GM18508 (cell line): ENCODE results near the gene HMGXB4.
"Not testable (repeated sequence)": the region's sequence is repeated elsewhere in the genome, so short reads cannot be mapped to it uniquely, and the experiment has no call there.

Source experiments
- ATAC-seq: cut with Tn5 transposase; IDR thresholded peaks from one replicate; pipeline ENCODE4 v1.9.1; 2021; ENCODE audit warnings: moderate number of reproducible peaks; ENCODE audit not compliant: insufficient read depth, unreplicated experiment

Gene HMGXB4, protein sequence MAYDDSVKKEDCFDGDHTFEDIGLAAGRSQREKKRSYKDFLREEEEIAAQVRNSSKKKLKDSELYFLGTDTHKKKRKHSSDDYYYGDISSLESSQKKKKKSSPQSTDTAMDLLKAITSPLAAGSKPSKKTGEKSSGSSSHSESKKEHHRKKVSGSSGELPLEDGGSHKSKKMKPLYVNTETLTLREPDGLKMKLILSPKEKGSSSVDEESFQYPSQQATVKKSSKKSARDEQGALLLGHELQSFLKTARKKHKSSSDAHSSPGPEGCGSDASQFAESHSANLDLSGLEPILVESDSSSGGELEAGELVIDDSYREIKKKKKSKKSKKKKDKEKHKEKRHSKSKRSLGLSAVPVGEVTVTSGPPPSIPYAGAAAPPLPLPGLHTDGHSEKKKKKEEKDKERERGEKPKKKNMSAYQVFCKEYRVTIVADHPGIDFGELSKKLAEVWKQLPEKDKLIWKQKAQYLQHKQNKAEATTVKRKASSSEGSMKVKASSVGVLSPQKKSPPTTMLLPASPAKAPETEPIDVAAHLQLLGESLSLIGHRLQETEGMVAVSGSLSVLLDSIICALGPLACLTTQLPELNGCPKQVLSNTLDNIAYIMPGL

DNA sequence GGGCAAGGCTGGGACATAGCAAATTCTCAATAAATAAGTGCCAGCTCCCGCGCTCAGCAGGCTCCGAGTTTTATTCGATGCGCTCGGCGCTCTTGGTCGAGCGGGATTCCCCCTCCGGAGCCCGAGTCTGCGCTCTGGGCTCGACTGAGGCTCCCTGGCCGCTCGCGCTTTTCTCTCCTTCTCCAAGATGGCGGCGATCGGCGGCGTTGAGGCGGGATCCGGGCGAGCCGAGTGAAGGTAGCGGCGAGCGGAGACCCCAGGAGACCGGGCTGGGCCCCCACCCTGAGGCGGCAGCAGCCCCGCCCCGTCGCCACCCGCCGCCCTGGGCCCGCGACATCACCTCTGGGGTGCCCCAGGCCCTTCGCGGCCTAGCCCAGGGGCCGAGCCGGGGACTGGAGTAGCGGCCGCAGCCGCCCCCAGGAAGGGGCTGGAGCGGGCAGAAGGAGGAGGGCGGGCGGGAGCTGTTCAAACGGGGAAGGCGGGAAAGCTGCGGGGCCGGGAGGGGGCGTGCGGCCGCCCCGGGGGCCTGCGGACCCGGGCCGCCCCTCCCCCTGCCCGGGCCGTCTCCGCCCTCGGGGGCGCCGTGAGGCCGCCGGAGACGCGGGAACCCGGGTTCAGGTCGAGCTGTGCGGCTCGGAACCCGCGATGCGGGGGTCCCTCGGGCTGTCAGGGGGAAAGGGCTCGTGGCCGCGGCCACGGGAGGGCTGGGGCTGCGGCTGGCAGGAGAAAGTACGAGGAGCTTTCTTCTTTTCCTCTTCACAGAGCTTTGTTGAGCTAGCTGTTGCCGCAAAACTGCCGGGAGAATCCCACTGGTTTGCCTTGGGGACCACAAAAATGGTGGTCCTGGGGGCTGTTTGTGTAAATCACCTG, at the start of gene HMGXB4:
Gene HMGXB4, plus strand, starts transcription at position 173 of the 870 bp plus-strand sequence. CDS start 4,898 bp downstream, outside the sequence.
- peak; percentile 65 for ATAC-seq

DNA sequence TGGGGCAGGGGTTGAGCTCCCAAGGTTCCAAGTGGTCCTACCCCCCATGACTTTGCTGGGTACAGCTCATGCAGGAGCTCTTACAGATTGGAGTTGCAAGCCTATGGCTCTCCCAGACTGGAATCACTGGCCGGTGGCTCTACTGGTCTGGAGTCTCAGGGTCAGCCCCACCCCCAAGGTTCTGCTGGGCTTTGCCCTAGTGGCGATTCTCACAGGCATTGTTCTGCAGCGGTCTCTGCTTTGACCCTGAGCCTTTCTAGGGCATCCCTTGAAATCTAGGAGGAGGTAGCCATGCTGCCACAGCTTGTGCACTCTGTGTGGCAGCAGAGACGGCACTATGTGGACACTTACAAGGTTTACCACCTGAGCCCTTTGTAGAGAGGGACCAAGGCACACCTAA, 49.3 kb upstream of the HMGXB4 start:
- no peak for ATAC-seq

DNA sequence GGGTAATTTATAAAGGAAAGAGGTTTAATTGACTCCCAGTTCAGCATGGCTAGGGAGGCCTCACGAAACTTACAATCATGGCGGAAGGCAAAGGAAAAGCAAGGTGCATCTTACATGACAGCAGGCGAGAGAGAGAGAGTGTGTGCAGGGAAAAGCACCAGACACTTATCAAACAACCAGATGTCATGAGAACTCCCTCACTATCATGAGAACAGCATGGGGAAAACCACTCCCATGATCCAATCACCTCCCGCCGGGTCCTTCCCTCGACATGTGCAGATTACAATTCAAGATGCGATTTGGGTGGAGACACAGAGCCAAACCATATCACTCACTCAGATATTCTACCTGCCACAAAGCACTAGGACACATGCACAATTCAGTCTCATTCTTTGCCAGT, 48.1 kb upstream of the HMGXB4 start:
- no peak for ATAC-seq

DNA sequence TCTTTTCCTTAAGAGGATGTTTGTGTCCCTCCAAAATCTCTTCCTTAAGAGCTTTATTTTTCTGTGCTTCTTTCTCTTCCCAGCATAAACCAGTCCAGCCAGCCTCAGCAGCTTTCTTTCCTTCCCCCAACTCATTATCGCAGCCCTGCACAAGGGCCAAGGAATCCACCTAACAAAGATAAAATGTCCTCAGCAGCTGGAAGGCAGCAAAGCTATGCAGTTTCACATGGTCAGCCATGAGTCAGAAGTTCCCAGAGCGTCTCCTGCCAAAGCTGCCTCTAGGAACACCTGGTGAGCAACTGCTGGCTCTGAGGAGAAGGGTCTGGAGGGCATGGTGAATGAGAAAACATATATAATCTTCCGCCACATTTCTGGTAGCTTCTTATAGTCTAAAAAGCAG, 45.3 kb upstream of the HMGXB4 start:
- ATAC-seq = no peak

DNA sequence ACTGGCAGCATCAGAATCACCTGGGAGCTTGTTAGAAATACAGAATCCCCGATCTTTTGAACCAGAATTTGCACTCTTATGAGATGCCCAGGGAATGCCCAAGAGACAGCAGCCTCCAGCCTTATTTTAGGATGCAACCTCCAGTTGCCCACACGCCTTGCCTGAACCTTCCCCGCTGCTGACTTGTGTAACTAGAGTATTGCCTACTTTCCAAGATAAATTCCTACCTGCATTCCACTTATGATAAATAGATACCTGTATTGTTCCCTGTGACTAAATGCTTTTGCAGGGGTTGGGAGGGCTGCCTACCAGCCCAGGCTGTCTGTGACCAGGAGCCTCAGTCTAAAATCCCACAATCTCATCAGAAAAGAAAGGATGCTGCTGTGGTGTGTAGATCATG, 44.3 kb upstream of the HMGXB4 start:
- no peak for ATAC-seq

DNA sequence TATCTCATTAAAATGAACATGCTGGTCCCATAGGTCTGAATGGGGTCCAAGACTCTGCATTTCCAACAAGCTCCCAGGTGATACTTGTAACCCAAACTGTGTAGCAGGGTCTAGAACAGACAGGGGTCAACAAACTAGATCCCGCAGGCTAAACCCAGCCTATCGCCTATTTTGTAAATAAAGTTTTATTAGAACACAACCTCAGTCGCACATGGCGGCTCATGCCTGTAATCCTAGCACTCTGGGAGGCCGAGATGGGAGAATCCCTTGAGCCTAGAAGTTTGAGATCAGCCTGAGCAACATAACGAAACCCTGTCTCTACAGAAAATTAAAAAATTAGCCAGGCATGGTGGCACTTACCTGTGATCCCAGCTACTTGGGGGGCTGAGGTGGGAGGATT, 42.3 kb upstream of the HMGXB4 start:
- ATAC-seq = no peak

DNA sequence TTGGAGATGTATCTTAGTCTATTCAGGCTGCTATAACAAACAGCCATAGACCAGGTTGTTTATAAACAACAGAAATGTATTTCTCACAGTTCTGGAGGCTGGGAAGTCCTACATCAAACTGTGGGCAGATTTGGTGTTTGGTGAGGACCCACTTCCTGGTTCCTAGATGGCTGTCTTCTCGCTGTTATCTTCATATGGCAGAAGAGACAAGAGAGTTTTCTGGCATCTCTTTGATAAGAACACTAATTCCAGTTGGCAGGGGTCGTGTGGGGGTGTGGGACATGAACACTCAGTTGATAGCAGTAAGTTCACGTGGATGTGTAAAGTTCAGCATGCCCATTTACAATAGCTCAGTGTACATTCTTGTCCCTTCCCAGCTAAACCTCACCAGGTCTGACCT, 41.3 kb upstream of the HMGXB4 start:
- ATAC-seq = no peak

DNA sequence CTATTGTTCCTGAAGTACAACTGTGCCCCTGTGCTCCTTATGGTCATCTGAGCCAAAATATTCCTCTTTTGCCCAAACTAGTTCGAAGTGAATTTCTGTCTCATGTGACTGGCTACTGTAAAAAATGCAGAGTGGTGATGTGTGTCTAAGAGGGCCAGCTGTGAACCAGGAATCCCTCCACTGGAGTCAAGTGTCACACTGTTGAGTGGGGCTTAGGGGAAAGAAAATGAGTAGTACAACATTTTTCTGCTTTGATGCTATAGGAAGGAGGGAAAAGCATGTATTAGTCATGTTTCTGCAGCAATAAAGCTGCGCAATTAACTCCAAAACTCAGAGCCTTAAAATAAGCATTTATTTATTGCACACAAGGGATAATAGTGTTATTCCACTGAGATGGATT, 39.8 kb upstream of the HMGXB4 start:
- no peak for ATAC-seq

DNA sequence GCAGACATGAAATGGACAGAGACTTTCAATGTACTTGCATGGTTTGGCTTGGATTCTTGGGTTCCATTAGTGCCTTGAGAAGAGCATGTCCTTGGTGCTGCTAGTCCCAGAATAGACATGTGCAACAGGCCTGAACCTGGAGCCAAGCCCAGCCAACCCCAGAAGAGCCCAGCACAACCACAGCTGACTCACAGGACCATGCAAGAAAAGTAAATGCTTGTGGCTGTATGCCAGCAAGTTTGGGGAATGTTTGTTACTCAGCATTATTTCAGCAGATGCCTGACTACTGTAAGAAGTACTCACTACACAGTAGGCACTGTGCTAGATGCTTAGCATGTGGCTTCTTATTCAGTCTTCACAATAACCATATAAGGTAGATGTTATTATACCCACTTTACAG, 39.2 kb upstream of the HMGXB4 start:
- ATAC-seq = no peak

DNA sequence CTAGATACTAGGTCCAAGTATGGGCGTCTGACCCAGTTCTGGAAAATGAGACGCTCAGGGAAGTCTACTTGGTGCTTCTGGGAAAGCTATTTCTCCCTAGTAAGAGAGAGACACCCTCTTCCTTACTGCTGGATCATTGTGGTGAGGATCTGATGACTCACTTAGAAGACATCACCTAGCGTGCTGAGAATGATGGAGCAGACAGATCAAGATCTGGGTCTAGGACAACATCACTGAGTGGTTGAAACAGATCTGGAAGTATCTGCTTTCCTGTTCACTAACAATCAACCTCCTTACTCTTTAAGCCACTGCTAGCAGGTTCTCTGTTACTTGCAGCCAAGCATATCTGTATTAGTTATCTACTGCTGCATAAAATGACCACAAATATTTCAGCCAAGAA, 38.3 kb upstream of the HMGXB4 start:
- ATAC-seq = no peak

DNA sequence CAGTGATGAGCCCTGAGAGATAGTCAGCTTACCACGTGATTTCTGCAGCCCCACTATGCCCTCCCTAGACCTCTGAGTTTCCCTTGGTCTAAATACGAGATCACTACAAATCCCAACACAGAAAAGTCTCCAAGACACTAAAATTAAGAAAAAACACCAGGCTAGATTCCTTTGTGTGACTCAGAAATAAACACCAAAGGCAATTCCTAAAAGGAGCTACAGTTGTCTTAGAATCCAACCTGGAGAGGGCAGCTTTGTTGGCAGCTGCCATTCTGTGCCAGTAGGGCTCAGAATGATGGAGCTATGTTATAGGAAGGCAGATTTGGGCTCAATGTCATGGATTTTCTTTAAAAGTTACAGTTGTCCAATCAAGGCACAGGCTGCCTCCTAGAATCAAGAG, 37.1 kb upstream of the HMGXB4 start:
- no peak for ATAC-seq

DNA sequence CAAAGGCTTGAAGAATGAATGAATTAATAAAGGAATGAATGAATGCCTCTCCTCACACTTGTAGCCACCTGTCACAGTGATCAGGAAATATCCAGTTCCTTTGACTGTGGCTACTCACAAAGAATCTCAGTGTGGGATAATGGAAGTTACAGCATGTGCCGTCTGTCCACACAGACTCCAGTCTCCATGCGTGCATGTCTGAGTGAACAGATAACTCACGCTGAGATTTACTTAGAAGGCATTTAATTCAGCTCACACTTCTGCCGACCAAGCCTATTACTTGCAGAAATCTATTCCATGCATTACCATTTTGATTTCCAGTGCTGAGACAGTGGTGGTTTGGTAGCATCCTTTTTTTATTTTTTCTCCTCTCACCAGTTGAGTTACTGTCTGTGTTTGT, 32.3 kb upstream of the HMGXB4 start:
- no peak for ATAC-seq

DNA sequence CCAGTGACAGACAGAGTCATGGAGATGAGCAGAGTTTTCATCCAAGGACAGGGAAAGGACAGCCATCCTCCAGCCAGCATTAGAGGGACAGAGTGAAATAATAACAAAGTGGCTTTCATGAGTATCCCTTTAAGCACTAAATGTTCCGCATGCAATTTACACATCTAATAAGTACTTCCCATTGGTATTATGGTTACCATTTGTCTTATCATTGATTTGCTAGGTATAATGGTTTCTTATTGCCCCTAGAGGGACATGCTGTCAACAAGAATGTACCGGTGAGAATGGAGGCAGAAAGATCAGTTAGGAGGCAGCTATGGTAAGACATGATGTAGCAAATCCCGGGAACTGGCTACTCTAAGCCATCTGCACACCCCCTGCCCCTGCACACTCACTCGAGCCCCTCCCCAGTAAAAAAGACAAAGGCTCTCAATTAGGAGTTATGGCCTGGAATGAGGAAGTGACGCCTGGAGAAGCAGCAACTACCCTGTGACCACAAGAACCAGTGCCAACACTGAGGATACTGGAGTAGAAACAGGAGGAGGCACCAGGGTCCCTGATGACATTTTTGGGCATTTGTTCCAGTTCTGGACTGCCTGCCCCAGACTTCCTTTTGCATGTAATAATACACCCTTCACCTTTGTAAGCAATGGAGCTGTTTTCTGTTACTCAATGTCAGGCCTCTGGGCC, 30.2 kb upstream of the HMGXB4 start:
- ATAC-seq = no peak

DNA sequence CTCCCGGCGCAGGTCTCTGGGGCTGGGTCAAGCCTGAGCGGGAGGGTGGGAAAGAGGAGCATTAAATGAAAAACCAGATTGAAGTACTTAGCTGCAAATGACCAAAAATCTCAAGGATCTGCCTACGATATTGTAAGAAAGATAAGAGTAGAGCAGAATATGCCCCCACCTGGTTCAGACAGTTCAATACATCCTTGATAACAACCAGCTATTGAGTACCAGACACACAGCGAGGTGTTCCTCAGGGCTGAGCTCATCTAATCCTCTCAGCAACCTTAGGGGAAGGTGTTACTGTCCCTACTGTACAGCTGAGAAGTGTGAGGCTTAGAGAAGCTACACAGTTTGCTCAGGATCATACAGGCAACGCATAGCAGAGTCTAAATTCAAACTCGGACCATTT, 27.4 kb upstream of the HMGXB4 start:
- no peak for ATAC-seq

DNA sequence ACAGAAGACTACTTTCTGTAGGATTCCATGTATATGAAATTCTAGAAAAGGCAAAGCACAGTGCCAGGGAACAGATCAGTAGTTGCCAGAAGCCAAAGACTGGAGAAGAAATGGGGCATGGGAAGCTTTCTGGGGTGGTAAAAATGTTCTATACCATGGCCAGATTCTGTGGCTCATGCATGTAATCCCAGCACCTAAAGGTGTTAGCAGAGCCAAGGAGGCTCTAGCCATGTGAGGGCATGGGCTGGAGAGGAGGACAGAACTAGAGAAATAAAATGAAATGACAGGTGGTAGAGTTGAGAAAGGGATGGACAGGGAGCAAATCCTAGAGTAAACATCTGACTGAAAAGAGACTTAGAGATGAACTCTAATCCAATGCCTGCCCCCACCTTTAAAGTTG, 26.9 kb upstream of the HMGXB4 start:
- ATAC-seq = no peak

DNA sequence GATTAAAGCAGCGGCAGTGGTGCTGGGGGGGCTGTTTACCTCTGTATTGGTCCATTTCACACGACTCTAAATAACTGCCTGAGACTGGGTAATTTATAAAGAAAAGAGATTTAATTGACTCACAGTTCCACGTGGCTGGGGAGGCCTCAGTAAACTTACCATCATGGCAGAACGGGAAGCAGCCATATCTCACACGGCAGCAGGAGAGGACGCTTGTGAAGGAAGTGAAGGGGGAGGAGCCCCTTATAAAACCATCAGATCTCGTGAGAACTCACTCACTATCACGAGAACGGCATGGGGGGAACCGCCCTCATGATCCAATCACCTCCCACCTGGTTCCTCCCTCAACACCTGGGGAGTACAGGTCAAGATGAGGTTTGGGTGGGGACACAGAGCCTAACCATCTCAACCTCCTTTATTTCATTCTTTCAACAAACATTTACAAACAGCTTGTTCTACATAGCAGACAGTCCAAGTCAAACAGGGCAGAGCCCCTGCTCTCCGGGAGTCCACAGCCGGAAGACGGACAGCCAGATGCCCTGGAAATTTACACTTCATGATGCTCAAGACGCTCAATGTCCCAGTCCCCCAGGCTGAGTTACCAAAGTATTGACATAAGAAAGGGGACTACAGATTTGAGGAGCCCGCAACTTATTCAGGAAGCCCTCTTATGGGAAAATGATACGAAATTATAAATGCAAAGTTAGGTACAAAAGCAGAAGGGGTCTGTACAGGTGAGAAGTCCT, 26.3 kb upstream of the HMGXB4 start:
- no peak for ATAC-seq

DNA sequence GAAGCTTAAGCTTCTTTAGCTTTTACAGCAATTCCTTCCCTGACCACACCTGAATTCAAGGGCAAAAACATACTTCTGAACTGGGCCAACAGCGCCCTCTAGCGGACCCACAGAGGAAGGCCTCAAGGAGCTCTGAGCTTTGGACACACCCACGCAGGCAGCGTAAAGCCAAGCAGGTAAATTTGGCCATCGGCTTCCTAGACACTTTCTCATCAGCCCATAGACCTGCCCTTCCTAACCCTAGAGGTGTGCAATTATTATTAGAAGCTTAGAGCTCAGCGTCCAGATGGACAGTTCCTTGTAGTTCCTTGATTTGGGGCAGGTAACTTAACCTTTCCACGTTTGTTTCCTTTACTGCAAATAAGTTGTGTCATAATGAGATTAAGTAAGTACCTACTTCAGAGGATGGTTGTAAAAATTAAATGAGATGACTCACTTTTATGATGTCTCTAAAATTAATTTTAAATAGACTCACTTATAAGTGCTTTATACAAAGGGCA, 25.7 kb upstream of the HMGXB4 start:
- ATAC-seq = no peak

DNA sequence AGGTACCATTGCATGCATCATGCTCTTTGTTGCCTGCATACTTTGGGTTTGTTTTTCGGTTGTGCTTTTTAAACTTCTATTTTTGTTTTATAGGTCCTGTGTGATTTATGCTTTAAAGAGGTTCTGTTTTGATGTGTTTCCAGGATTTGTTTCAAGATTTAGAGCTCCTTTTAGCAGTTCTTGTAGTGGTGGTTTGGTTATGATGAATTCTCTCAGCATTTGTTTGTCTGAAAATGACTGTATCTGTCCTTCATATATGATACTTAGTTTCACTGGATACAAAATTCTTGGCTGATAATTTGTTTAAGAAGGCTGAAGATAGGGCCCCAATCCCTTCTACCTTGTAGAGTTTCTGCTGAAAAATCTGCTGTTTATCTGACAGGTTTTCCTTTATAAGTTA, 18.5 kb upstream of the HMGXB4 start:
- not testable (repeated sequence) for ATAC-seq

DNA sequence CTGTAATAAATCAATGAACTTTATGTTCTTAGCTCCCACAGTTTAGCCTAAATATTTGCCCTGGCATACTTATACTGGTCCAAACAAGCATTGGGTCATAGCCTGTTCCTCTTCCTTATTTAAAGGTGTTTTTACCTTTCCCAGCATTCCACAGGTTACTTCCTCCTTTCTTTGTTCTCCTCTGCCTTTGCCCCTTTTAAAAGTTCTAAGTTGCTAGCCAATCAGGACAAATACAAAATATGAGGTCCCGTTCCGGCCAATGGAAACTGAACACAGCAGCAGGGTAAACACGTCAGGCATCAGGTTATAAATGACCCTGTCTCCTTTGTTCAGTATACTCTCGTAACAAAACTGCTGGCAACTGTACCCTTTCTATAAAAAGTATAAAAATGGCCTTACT, 12.8 kb upstream of the HMGXB4 start:
- not testable (repeated sequence) for ATAC-seq

DNA sequence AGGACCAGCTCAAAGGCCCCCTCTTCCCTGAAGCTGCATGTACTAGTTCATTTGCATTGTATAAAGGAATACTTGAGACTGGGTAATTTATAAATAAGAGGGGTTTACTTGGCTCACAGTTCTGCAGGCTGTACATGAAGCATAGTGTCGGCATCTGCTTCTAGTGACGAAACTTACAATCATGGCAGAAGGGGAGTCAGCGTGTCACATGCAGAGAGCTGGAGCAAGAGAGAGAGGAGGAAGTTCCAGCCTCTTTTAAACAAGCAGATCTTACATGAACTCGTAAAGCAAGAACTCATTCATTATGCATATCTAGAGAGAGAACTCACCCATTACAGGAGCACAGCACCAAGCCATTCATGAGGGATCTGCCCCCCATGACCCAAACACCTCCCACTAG, 7.1 kb upstream of the HMGXB4 start:
- no peak for ATAC-seq
